ENCODE data around the gene CAPN14. TPM values are rescaled to one million over a fixed set of nuclear protein-coding genes. Genes with fewer than 3 reads are reported as not detected.
A peak's percentile ranks its signal among the peaks of the same experiment; 100 is the strongest.

The CAPN14 gene
- total and polyA plus RNA-seq, 4 donors: 0.03 to 0.26 (median 0.14) TPM

- peaks cover 0 to 2% (median 0%) of the 10 kb centered on the region in 3 donors for H3K27me3 ChIP-seq (ENCODE audit: control insufficient read depth in 3 of 3, insufficient read depth in 3 of 3, low read length in 2 of 3)
- H3K4me1 ChIP-seq (ENCODE audit: control insufficient read depth in 5 of 5, insufficient read depth in 5 of 5, low read length in 5 of 5): peaks cover 0 to 3% (median 0%) of the 10 kb centered on the region in 5 donors
- no peak for TF ChIP-seq CTCF (IDR thresholded peaks at IDR 0.05; ENCODE audit: control extremely low read depth, extremely low read depth)
- H3K4me3 ChIP-seq: no peak overlapping the region
- H3K27ac ChIP-seq (ENCODE audit: low read depth in 1 of 2, low read length in 1 of 2): no peak overlapping the region
- no peak for DNase-seq
- H3K9me3 ChIP-seq (ENCODE audit: control insufficient read depth in 4 of 4, insufficient read depth in 3 of 4, low read length in 3 of 4): no peaks in the 10 kb centered on the region
- H3K36me3 ChIP-seq (ENCODE audit: control insufficient read depth in 4 of 4, insufficient read depth in 4 of 4, low read length in 4 of 4): no peaks in the 10 kb centered on the region
- ATAC-seq (ENCODE audit: insufficient read depth, low FRiP score): peak; percentile 27
- WGBS, 2 donors: 22 to 45% methylated on average over 11 of the region's 11 CpGs
- H3K9ac ChIP-seq (ENCODE audit: insufficient read depth in 1 of 2, low read length in 2 of 2): no peak overlapping the region
Measured at GRCh38 chr2:31219131-31219969, 2.0 kb upstream of the CAPN14 start.

- Histone ChIP-seq H3K4me3 (no peak overlapping the region), H3K27me3 (ENCODE audit: control insufficient read depth in 3 of 3, insufficient read depth in 3 of 3, low read length in 2 of 3) (no peaks in the 10 kb centered on the region), H3K27ac (ENCODE audit: low read depth in 1 of 2, low read length in 1 of 2) (no peak overlapping the region), H3K9ac (ENCODE audit: insufficient read depth in 1 of 2, low read length in 2 of 2) (no peak overlapping the region), H3K36me3 (ENCODE audit: control insufficient read depth in 4 of 4, insufficient read depth in 4 of 4, low read length in 4 of 4) (no peaks in the 10 kb centered on the region), H3K4me1 (ENCODE audit: control insufficient read depth in 5 of 5, insufficient read depth in 5 of 5, low read length in 5 of 5) (peaks cover 0 to 3% (median 0%) of the 10 kb centered on the region in 5 donors), H3K9me3 (ENCODE audit: control insufficient read depth in 4 of 4, insufficient read depth in 3 of 4, low read length in 3 of 4) (no peaks in the 10 kb centered on the region)
- DNase-seq (no peak), ATAC-seq (ENCODE audit: insufficient read depth, low FRiP score) (no peak)
- WGBS, 2 donors: 50 to 67% methylated on average over 5 of the region's 5 CpGs
- no peak for TF ChIP-seq CTCF (IDR thresholded peaks at IDR 0.05; ENCODE audit: control extremely low read depth, extremely low read depth)
Measured at GRCh38 chr2:31216734-31217133, 581 bp downstream of the CAPN14 start.

GRCh38 chr2:31214444-31214915 lies 2.8 kb downstream of the CAPN14 start:
- Histone ChIP-seq H3K9ac (ENCODE audit: insufficient read depth in 1 of 2, low read length in 2 of 2) (no peak overlapping the region), H3K36me3 (ENCODE audit: control insufficient read depth in 4 of 4, insufficient read depth in 4 of 4, low read length in 4 of 4) (no peaks in the 10 kb centered on the region), H3K4me1 (ENCODE audit: control insufficient read depth in 5 of 5, insufficient read depth in 5 of 5, low read length in 5 of 5) (peaks cover 0 to 3% (median 0%) of the 10 kb centered on the region in 5 donors), H3K4me3 (no peak overlapping the region), H3K9me3 (ENCODE audit: control insufficient read depth in 4 of 4, insufficient read depth in 3 of 4, low read length in 3 of 4) (no peaks in the 10 kb centered on the region), H3K27ac (ENCODE audit: low read depth in 1 of 2, low read length in 1 of 2) (no peak overlapping the region), H3K27me3 (ENCODE audit: control insufficient read depth in 3 of 3, insufficient read depth in 3 of 3, low read length in 2 of 3) (no peaks in the 10 kb centered on the region)
- ATAC-seq (ENCODE audit: insufficient read depth, low FRiP score) (no peak), DNase-seq (no peak)
- TF ChIP-seq CTCF (IDR thresholded peaks at IDR 0.05; ENCODE audit: control extremely low read depth, extremely low read depth): no peak
- WGBS, 2 donors: 80 to 87% methylated on average over 8 of the region's 8 CpGs

Data from lung (tissue), 12 donors.